Skeletal muscle tissue (tissue), 4 donors: Measurements from ENCODE around the gene GNE. TPM values are rescaled to one million over a fixed set of nuclear protein-coding genes. Genes with fewer than 3 reads are reported as not detected.
A peak's percentile ranks its signal among the peaks of the same experiment; 100 is the strongest.
"Not testable (repeated sequence)": the region's sequence is repeated elsewhere in the genome, so short reads cannot be mapped to it uniquely, and the experiment has no call there.

ENCODE experiments used
- H3K27ac ChIP-seq: one replicate; pipeline ENCODE4 v1.7.0; 2013; ENCODE audit warnings: mild to moderate bottlenecking, low read depth, low read length, inconsistent platforms
- H3K27me3 ChIP-seq, 3 donors: one replicate each; pipeline ENCODE4 v1.7.0; 2013; ENCODE audit warnings: low read length in 3 of 3; ENCODE audit not compliant: control insufficient read depth in 3 of 3, insufficient read depth in 3 of 3
- H3K36me3 ChIP-seq, 3 donors: one replicate each; pipeline ENCODE4 v1.7.0; 2013; ENCODE audit warnings: low read length in 3 of 3; ENCODE audit not compliant: control insufficient read depth in 3 of 3, insufficient read depth in 3 of 3
- H3K4me1 ChIP-seq, 3 donors: one replicate each; pipeline ENCODE4 v1.7.0; 2013; ENCODE audit warnings: low read length in 3 of 3, mild to moderate bottlenecking in 3 of 3; ENCODE audit not compliant: control insufficient read depth in 3 of 3, insufficient read depth in 3 of 3
- H3K4me3 ChIP-seq, 3 donors: one replicate each; pipeline ENCODE4 v1.7.0; 2013; ENCODE audit warnings: low read length in 3 of 3
- H3K9ac ChIP-seq, 3 donors: one replicate each; pipeline ENCODE4 v1.7.0; 2013; ENCODE audit warnings: low read length in 3 of 3, mild to moderate bottlenecking in 3 of 3, moderate library complexity in 2 of 3, low read depth in 1 of 3
- H3K9me3 ChIP-seq, 3 donors: one replicate each; pipeline ENCODE4 v1.7.0; 2013; ENCODE audit warnings: low read length in 3 of 3; ENCODE audit not compliant: control insufficient read depth in 3 of 3
- total RNA-seq: library from RNA; depleted of rRNA; stranded (reverse); fragments of >200 nt; gene quantifications from one replicate; pipeline ENCODE4 v1.2.3, GENCODE V29; 2014
- donor health status: Osteomylitis.

The GNE gene
- total RNA-seq, 1 donor from 2014 or later = 15.1 TPM

DNA sequence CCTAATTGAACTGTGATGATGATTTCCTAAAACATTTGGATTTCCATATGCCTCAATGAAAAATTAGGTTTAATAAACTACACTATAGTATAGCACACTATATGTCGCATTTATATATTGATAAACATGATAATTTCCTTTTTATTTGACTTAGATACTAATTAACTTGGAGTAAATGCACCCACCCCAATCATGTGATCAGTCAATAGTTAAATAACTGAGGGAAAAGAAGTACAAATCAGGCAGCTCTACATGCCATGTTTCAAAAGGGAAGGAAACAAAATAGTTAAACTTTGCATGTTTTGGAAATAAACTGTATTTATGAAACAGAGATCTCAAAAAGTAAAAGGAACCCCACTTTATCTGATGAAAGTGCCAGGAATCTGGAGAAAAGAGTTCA lies 18.0 kb upstream of the GNE start:
- Histone ChIP-seq H3K9me3 (no peaks in the 10 kb centered on the region), H3K27ac (no peak overlapping the region), H3K9ac (no peak overlapping the region), H3K4me3 (peak overlapping the region in 1 of 3 donors; percentile 33), H3K4me1 (peaks cover 0 to 3% (median 0%) of the 10 kb centered on the region in 3 donors), H3K27me3 (no peaks in the 10 kb centered on the region), H3K36me3 (no peaks in the 10 kb centered on the region)

GRCh38 chr9:36275060-36275459 lies 16.8 kb upstream of the GNE start:
- H3K4me1 ChIP-seq = peaks cover 0 to 3% (median 0%) of the 10 kb centered on the region in 3 donors
- no peaks in the 10 kb centered on the region for H3K27me3 ChIP-seq
- H3K36me3 ChIP-seq = no peaks in the 10 kb centered on the region
- H3K9ac ChIP-seq = no peak overlapping the region
- H3K4me3 ChIP-seq = no peak overlapping the region
- no peaks in the 10 kb centered on the region for H3K9me3 ChIP-seq
- H3K27ac ChIP-seq = no peak overlapping the region

GRCh38 chr9:36273354-36273753 lies 15.1 kb upstream of the GNE start:
- H3K27ac ChIP-seq, H3K9ac ChIP-seq, H3K4me3 ChIP-seq, H3K36me3 ChIP-seq, H3K9me3 ChIP-seq, H3K27me3 ChIP-seq, H3K4me1 ChIP-seq: not testable (repeated sequence)

DNA sequence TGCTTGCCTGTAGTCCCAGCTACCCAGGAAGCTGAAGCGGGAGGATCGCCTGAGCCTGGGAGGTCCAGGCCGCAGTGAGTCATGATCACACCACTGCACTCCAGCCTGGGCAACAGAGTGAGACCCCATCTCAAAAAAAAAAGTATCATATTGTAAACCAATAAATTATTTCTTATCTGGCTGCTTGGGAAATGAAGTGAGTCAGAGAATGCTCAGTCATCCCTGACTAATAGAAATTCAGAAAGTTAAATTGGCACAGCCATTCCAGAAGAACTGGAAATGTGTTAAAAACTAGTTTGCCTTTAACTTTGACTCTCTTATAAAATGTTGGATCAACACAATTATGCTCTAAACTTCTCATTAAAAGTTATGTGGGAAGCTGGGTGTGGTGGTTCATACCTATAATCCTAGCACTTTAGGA lies 9.8 kb upstream of the GNE start:
- H3K36me3 ChIP-seq = no peaks in the 10 kb centered on the region
- H3K27ac ChIP-seq = no peak overlapping the region
- no peak overlapping the region for H3K4me3 ChIP-seq
- no peaks in the 10 kb centered on the region for H3K27me3 ChIP-seq
- H3K9ac ChIP-seq = no peak overlapping the region
- H3K9me3 ChIP-seq = no peaks in the 10 kb centered on the region
- no peaks in the 10 kb centered on the region for H3K4me1 ChIP-seq

DNA sequence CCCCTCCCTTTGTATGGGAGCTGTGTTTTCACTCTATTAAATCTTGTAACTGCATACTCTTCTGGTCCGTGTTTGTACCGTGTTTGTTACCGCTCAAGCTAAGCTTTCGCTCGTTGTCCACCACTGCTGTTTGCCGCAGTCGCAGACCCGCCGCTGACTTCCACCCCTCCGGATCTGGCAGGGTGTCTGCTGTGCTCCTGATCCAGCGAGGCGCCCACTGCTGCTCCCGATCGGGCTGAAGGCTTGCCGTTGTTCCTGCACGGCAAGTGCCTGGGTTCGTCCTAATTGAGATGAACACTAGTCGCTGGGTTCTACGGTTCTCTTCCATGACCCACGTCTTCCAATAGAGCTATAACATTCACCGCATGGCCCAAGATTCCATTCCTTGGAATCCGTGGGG lies 6.6 kb upstream of the GNE start:
- Histone ChIP-seq H3K4me3 (no peak overlapping the region), H3K4me1 (no peaks in the 10 kb centered on the region), H3K27me3 (no peaks in the 10 kb centered on the region), H3K9me3 (no peaks in the 10 kb centered on the region), H3K9ac (no peak overlapping the region), H3K27ac (no peak overlapping the region), H3K36me3 (no peaks in the 10 kb centered on the region)

GRCh38 chr9:36263683-36264082 lies 5.4 kb upstream of the GNE start:
- Histone ChIP-seq H3K27me3 (no peaks in the 10 kb centered on the region), H3K9me3 (no peaks in the 10 kb centered on the region), H3K27ac (no peak overlapping the region), H3K36me3 (no peaks in the 10 kb centered on the region), H3K4me1 (peaks cover 0 to 5% (median 4%) of the 10 kb centered on the region in 3 donors), H3K9ac (no peak overlapping the region), H3K4me3 (no peak overlapping the region)

GRCh38 chr9:36258996-36259533 lies 817 bp upstream of the GNE start:
- Histone ChIP-seq H3K4me3 (peak overlapping the region; percentile 92 to 94 (median 94)), H3K4me1 (peaks cover 6 to 10% (median 8%) of the 10 kb centered on the region in 3 donors), H3K36me3 (no peaks in the 10 kb centered on the region), H3K9me3 (no peaks in the 10 kb centered on the region), H3K27ac (peak overlapping the region; percentile 93), H3K27me3 (no peaks in the 10 kb centered on the region), H3K9ac (peak overlapping the region; percentile 91 to 96 (median 94))

DNA sequence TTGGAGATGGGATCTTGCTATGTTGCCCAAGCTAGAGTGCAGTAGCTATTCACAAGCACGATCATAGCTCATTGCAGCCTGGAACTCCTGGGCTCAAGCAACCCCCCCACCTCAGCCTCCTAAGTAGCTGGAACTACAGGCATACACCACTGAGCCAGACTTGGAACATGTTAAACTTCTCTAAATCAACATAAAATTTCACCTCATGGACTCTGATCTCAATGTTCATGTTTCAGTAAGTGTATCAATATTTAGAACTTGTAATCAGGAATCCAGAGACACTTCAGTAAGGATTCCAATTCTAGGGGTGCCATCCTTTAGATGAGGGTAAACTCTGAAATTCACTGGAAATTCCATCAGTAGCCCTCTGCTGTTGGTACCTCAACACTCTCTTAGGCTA lies 6.8 kb downstream of the GNE start:
- no peaks in the 10 kb centered on the region for H3K27me3 ChIP-seq

GRCh38 chr9:36250079-36250478 lies 8.2 kb downstream of the GNE start:
- H3K9me3 ChIP-seq = no peaks in the 10 kb centered on the region
- H3K36me3 ChIP-seq = peaks cover 8 to 12% (median 8%) of the 10 kb centered on the region in 3 donors
- peaks cover 0 to 6% (median 2%) of the 10 kb centered on the region in 3 donors for H3K4me1 ChIP-seq
- no peak overlapping the region for H3K9ac ChIP-seq
- H3K27ac ChIP-seq = no peak overlapping the region
- H3K4me3 ChIP-seq = no peak overlapping the region
- no peaks in the 10 kb centered on the region for H3K27me3 ChIP-seq

More for the DNA sequence above, 6.8 kb downstream of the GNE start:
- H3K27ac ChIP-seq = no peak overlapping the region
- no peak overlapping the region for H3K4me3 ChIP-seq
- peaks cover 0 to 2% (median under 1%) of the 10 kb centered on the region in 3 donors for H3K36me3 ChIP-seq
- H3K9me3 ChIP-seq = no peaks in the 10 kb centered on the region
- H3K9ac ChIP-seq = no peak overlapping the region
- H3K4me1 ChIP-seq = peaks cover 0 to 6% (median 2%) of the 10 kb centered on the region in 3 donors

DNA sequence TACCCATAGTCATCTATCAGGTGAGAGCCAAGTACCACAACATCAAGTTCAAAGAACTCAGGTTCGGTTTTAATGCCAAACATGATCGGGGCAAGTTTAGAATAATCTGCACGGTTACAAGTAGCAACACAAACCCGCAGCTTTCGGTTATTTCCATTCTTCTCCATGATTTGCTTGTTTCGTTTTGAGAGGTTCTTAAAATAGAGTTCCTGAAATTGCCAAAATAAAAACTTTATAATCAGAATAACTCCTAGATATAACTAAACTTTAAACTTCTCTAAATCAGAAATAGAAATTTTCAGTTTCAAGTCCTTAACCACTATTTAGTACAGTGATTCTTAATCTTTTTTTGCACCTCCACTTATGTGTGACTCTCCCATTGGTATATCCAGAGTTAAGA lies 9.1 kb downstream of the GNE start:
- no peaks in the 10 kb centered on the region for H3K27me3 ChIP-seq
- no peaks in the 10 kb centered on the region for H3K9me3 ChIP-seq
- H3K4me1 ChIP-seq = peaks cover 0 to 6% (median 2%) of the 10 kb centered on the region in 3 donors
- H3K27ac ChIP-seq = no peak overlapping the region
- peaks cover 8 to 12% (median 8%) of the 10 kb centered on the region in 3 donors for H3K36me3 ChIP-seq
- no peak overlapping the region for H3K4me3 ChIP-seq
- no peak overlapping the region for H3K9ac ChIP-seq
